NK-92 (cell line): ENCODE data around the gene RFC4.
"Not testable (repeated sequence)": the region's sequence is repeated elsewhere in the genome, so short reads cannot be mapped to it uniquely, and the experiment has no call there.

Experiments used
- DNase-seq: peaks from one replicate; lab custom pipeline; 2025; ENCODE audit not compliant: unreplicated experiment; lab: John Stamatoyannopoulos, UW

Gene RFC4

GRCh38 chr3:186825294-186825821 lies 19.1 kb upstream of the RFC4 start:
- no peak for DNase-seq

DNA sequence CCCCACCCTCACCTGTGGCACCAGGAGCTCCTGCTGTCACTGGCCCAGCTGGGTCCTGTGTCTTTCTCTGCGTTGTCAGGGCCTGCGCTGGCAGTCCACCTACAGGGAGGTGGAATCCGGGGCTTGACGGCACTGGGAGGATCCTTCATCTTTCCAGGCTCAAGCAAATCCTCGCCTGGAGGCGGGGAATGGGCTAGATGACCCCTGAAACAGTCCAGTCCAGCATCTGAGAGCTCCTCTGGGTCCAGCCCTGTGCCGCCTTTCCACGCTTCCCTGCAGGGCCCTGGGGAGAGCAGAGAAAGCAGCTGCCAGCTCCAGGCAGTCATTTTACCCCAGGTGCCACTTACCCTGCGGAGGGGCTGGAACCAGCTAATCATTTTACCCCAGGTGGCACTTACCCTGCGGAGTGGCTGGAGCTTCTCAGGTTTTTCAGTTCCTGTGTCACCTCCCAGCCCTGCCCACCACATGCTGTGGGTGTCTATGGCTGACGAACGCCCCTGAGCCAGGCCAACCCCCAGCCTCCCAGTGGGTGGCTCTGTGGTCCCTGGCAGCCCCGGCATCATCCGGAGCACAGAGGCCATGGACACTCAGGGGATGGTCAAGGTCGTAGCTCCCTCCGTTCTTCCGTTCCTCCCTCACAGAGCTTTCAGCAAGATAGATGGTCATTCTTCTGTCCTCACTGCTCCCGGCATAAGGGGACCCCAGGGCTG lies 18.3 kb upstream of the RFC4 start:
- no peak for DNase-seq

DNA sequence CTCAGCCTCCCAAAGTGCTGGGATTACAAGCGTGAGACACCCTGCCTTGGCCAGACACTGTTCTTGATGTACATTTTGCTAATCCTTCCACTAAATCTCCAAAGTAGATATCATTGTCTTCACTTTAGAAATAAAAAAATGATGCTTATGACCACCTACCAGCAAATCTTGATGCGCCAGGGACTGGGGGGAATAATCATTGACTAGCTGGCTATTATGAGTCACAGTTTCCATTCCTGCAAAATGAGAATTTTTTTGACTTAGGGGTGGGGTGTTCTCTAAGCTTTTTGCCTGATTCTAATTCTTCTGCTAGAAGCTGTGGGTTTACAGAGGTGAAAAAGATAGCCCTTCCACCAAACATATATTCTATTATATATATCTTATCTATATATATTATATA lies 17.1 kb upstream of the RFC4 start:
- DNase-seq: no peak

GRCh38 chr3:186822388-186822759 lies 16.1 kb upstream of the RFC4 start:
- DNase-seq: not testable (repeated sequence)

DNA sequence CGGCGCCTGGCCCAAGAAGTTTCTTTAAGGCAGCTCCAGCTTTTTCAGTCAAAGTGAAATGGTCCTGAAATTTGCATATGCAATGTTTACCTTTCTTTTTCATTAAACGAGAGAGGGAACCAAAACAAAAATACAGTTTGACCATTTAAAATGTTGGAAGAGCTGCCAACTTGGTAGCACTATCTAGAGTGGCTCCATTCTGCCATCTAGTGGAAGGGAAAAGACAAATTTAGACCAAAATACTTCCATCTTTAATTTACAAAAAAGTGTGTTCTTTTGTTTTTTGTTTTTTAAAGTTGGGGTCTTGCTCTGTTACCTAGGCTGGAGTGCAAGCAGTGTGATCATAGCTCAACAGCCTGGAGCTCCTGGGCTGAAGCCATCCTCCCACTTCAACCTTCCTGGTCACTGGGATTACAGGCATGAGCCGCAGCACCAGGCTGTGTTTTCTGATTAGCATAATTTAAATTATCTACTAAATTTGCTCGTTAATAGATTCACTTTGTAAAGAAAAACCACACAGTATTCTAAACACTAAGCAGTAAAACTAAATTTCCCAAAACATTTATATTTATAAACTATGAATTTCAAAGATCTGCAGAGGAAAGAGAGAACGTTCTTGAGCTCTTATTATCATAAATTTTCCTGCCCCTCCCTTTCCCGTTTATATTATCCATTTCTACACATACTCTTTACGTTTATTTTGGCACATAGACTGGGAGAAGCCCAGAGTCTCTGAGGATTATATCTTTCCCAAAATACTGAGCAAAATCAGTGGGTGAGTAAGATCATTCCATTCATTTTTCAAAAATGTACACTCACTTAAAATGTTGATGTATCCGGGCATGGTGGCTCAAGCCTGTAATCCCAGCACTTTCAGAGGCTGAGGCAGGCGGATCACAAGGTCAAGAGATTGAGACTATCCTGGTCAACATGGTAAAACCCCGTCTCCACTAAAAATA lies 15.4 kb upstream of the RFC4 start:
- no peak for DNase-seq

GRCh38 chr3:186818956-186819355 lies 12.7 kb upstream of the RFC4 start:
- DNase-seq: no peak

GRCh38 chr3:186818516-186818915 lies 12.2 kb upstream of the RFC4 start:
- no peak for DNase-seq

DNA sequence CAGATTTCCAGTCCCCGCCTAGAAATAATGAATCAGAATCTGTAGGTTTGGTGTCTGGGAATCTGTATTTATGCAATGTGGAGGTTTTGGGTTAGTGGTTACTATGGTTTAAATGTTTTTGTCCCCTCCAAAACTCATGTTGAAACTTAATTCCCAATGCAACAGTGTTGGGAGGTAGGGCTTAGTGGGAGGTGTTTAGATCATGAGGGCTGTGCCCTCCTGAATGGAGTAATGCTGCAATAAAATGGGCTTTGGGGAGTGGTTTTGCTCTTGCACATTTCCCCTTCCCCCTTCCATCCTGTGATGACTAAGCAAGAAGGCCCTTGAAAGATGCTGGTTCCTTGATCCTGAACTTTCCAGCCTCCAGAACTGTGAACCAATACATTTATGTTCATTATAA lies 9.2 kb upstream of the RFC4 start:
- no peak for DNase-seq

GRCh38 chr3:186814100-186814499 lies 7.8 kb upstream of the RFC4 start:
- no peak for DNase-seq

DNA sequence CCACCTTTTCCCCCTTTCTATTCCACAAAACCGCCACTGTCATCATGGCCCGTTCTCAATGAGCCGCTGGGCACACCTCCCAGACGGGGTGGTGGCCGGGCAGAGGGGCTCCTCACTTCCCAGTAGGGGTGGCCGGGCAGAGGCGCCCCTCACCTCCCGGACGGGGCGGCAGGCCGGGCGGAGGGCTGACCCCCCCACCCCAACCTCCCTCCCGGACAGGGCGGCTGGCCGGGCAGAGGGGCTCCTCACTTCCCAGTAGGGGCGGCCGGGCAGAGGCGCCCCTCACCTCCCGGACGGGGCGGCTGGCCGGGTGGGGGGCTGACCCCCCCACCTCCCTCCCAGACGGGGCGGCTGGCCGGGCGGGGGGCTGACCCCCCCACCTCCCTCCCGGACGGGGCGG lies 5.0 kb upstream of the RFC4 start:
- DNase-seq: not testable (repeated sequence)

GRCh38 chr3:186810336-186810996 lies 4.2 kb upstream of the RFC4 start:
- DNase-seq: no peak

- DNase-seq: no peak
Observed at GRCh38 chr3:186807231-186807630, 949 bp upstream of the RFC4 start.

GRCh38 chr3:186803447-186803846 lies 2.8 kb downstream of the RFC4 start:
- not testable (repeated sequence) for DNase-seq

DNA sequence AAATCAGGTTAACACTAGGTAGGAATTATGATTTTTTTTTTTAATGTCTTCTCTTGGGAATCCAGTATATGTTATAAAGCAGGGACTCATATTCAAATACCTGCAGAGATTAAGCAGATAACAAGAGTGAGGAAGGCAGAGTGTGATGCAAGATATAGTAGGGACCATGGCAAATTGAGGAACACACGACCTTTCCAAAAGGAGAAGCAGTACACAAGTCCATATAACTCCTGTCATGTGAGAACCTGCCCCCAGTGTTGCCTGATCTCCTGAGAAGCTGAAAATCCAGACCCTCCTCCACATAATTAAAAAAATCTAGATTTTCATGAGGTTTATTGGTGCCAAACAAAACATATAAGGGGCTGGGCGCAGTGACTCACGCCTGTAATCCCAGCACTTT lies 3.6 kb downstream of the RFC4 start:
- DNase-seq: no peak

GRCh38 chr3:186800285-186800684 lies 6.0 kb downstream of the RFC4 start:
- DNase-seq: no peak

- no peak for DNase-seq
Observed at GRCh38 chr3:186798239-186798874, 7.9 kb downstream of the RFC4 start.

DNA sequence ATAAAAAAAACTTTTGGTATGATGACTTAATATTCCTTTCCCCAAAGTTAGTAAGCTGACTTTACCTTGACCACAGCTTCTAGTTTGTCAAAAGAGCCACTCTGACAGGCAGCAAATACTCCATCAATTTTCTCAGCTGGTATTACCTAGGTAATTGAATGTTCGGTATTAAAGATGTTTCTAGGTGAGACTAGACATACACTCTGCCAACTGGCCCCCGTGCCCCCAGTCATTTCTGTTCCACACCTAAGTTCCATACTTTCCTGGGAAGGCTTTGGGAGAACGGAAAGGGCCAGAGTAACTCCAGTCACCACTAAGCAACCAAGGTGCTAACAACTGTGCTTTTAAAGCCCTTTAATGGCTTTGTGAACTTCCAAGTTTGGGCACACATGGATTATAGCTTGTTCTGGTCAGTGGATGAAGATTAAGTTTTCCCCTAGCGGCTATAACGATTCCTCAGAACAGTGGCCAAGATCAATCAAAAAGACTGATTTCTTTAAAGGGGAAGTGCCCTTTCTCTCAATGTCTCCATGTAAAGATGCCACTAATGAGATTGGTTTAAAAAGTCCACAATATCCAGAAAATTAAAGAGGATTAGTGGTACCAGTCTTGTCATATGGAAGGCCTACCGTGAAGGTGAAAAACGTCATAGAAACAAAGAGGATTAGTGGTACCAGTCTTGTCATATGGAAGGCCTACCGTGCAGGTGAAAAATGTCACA lies 15.9 kb downstream of the RFC4 start:
- DNase-seq: no peak

- no peak for DNase-seq
Observed at GRCh38 chr3:186789554-186790260, 16.6 kb downstream of the RFC4 start.

DNA sequence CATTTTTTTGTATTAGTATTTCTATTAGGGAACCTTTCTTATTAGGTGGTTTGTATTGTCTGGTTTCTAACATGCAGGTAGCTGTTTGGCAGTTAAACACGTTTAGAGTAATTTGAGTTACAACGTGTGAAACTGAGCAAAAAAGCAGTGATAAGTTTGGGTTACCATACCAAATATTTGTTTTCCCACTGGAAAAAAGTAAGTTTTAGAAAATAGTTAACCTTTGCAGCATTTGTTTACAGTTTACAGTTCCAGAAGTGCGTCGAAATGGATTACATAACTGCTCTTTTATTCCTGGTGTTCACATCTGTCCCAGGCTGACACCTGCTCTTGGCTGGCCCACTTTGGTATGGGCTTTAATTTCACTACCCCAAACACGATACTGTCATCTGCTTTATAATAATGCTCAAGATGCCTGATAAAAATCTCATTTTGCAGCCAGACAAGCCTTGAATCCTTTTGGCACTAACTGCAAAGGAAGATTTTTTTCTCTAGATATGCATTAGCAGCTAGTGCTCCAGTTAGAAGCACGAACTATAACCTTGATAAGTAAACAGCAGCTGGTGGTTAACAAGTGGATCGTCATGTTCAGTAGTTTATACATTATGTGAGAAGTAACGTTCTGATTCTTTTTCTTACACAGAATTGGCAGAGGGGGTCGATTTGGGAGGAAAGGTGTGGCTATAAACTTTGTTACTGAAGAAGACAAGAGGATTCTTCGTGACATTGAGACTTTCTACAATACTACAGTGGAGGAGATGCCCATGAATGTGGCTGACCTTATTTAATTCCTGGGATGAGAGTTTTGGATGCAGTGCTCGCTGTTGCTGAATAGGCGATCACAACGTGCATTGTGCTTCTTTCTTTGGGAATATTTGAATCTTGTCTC lies 17.6 kb downstream of the RFC4 start:
- no peak for DNase-seq
